Frontal cortex (tissue), 4 donors: Measurements from ENCODE around the gene EXOC3L4. TPM values are rescaled to one million over a fixed set of nuclear protein-coding genes. Genes with fewer than 3 reads are reported as not detected.
A peak's percentile ranks its signal among the peaks of the same experiment; 100 is the strongest.
"Not testable (repeated sequence)": the region's sequence is repeated elsewhere in the genome, so short reads cannot be mapped to it uniquely, and the experiment has no call there.

Source experiments
- DNase-seq, 2 donors: peaks; one replicate each; pipeline ENCODE4 v3.0.0; 2012; ENCODE audit warnings: low spot score in 2 of 2
- FAIRE-seq: peaks from 2 replicates; lab custom pipeline; 2012; peaks lifted over from hg19 to GRCh38; lab: Jason Lieb, UNC
- total RNA-seq: library from RNA; depleted of rRNA; stranded (reverse); fragments of >200 nt; gene quantifications from one replicate; pipeline ENCODE4 v1.2.3, GENCODE V29; 2014
- donor health status: control.
- donor health status: control.
- donor health status: control.

The EXOC3L4 gene
- total RNA-seq, 1 donor from 2014 or later = 0.82 TPM

- not testable (repeated sequence) for DNase-seq, FAIRE-seq
Observed at GRCh38 chr14:103117499-103117898, 23.0 kb downstream of the EXOC3L4 start.

GRCh38 chr14:103118018-103118662, 23.6 kb downstream of the EXOC3L4 start:
- no peak for DNase-seq
- no peak for FAIRE-seq

GRCh38 chr14:103118663-103119404, 24.3 kb downstream of the EXOC3L4 start:
- no peak for FAIRE-seq

GRCh38 chr14:103119527-103119926, 25.0 kb downstream of the EXOC3L4 start:
- FAIRE-seq, DNase-seq: not testable (repeated sequence)

More at GRCh38 chr14:103118663-103119404, 24.3 kb downstream of the EXOC3L4 start:
- no peak for DNase-seq

GRCh38 chr14:103121121-103121845, 26.8 kb downstream of the EXOC3L4 start:
- DNase-seq (no peak), FAIRE-seq (no peak)

GRCh38 chr14:103121846-103122584, 27.5 kb downstream of the EXOC3L4 start:
- no peak for DNase-seq
- FAIRE-seq = no peak

- DNase-seq (no peak), FAIRE-seq (no peak)
Observed at GRCh38 chr14:103122585-103122946, 28.0 kb downstream of the EXOC3L4 start.

- no peak for FAIRE-seq
- DNase-seq = no peak
Observed at GRCh38 chr14:103122947-103123633, 28.6 kb downstream of the EXOC3L4 start, which contains the start of gene TNFAIP2. Gene TNFAIP2 (plus strand): TSS chr14:103123461. CDS start chr14:103126458, 2,997 bp downstream.

GRCh38 chr14:103123634-103124500, 29.3 kb downstream of the EXOC3L4 start:
- FAIRE-seq = no peak

GRCh38 chr14:103124501-103125001, 30.0 kb downstream of the EXOC3L4 start:
- no peak for DNase-seq
- FAIRE-seq = no peak

More at GRCh38 chr14:103123634-103124500, 29.3 kb downstream of the EXOC3L4 start:
- no peak for DNase-seq

- no peak for FAIRE-seq
- no peak for DNase-seq
Observed at GRCh38 chr14:103125098-103126070, 30.9 kb downstream of the EXOC3L4 start.

- FAIRE-seq = no peak
- peak in 1 of 2 donors; percentile 33 for DNase-seq
Observed at GRCh38 chr14:103126088-103126872, 31.8 kb downstream of the EXOC3L4 start.

GRCh38 chr14:103126873-103127304, 32.4 kb downstream of the EXOC3L4 start:
- no peak for FAIRE-seq
- peak; percentile 75 to 78 for DNase-seq

GRCh38 chr14:103127356-103127755, 32.8 kb downstream of the EXOC3L4 start:
- DNase-seq = peak in 1 of 2 donors; percentile 15
- no peak for FAIRE-seq

- DNase-seq (no peak), FAIRE-seq (no peak)
Observed at GRCh38 chr14:103127861-103128598, 33.5 kb downstream of the EXOC3L4 start.
